ENCODE measurements around the gene STAM2.
"Not testable (repeated sequence)": the region's sequence is repeated elsewhere in the genome, so short reads cannot be mapped to it uniquely, and the experiment has no call there.

STAM2 gene

DNA sequence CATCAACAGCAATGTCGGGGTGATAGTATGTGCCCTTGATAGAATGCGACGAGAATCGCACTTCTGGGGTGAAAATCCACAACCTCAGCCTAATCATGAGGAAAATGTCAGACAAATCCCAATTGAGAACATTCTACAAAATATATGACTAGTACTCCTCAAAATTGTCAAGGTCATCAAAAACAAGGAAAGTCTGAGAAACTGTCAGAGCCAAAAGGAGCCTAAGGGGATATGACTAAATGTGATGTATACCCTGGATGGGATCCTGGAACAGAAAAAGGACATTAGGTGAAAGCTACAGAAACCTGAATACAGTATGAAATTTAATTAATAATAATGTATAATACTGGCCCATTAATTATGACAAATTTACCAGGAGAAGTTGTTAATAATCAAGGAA is 69.1 kb downstream of the STAM2 start:
- no peak for DNase-seq (ENCODE audit: low read depth)

- DNase-seq (ENCODE audit: low read depth): no peak
Measured at GRCh38 chr2:152103271-152103670, 72.3 kb downstream of the STAM2 start.

- DNase-seq (ENCODE audit: low read depth): no peak
Measured at GRCh38 chr2:152100961-152101360, 74.6 kb downstream of the STAM2 start.

DNA sequence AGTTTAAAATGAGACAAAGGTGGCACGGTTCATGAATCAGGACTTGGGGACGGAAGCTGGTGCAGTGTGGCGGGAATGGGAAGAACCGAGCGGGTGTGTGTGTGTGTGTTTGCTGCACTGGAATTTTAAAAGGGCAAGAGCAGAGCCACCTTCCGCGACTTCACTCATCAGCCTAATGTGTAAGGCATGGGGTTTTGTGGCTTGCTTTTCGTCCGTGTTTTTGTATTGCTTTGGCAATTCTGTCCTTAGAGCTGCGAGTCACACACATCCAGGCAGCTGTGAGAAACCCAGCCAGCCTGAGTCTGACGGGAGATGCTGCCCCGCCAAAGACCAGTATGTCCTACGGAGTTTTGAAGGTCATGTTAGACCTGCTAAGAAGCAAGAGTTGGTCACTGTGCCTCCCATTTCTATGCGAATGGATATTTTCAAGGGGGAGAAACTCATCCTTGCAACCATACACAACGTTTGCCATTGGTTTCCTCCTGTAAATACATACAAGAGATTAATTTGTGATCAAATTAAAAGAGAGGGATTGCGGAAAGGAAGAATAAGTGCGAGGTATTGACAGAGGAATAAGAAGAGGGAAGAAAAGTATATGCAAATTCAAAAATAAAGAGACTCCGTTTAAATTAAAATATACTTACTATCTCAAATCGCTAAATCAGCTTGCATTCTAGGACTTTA is 76.1 kb downstream of the STAM2 start:
- peak; percentile 5 for DNase-seq (ENCODE audit: low read depth)

GRCh38 chr2:152098496-152099366 is 76.8 kb downstream of the STAM2 start, which contains the start of gene CACNB4:
Gene CACNB4 (minus strand): TSS chr2:152099044.
- DNase-seq (ENCODE audit: low read depth): no peak

DNA sequence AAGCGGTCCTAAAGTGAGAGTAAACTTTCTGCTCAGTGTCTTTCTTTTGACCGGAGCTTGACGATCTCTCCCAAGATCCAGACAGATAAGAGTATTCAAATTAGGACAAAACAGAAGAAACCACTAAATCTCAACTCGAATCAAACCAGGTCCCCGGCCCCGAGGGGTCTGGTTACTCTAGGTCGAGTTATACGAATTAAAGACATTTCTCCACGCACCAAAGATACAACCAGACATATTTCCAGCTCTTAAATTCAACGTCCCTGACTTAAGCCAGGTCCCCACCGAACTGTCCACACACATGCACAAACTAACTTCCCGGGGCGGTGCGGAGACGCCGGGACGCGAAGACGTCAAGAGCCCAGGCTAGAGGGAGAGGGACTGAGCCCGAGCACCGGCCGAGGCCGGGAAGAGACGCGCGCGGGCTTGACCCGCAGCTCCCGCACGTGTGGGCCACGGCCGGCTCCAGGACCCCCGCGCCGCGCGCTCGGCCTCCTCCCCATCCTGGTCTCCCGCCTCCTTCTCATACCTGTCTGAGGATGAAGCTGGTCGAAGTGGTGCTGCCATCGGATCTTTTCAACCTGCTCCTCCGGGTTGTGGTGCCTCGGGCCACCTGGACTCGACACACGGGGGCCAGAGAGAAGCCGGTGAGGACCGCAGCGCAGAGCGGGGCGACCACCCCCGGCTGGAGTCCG is 77.6 kb downstream of the STAM2 start:
- DNase-seq (ENCODE audit: low read depth): no peak

DNA sequence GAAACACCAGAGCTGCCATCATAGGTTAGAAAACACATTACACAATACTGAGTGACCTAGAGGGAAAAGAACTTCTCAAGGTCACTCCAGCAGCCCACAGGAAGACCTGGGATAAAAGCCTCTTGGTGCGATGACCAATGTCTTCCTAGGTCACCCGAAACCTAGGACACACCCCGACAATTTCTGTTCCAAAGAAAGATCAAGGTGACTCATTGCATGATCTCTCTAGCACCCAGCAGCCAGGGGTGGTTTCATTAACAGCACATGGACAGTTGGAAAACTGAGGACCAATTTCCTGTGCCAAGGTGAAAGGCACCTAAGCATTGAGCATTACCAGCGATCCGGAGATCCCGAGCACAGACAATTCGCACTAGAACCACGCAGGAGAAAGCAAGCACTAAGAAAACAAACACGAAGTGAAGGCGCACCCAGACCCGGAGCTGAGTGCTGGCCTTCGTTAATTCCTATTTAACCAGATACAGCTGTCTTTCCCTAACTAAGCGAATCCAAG is 78.2 kb downstream of the STAM2 start:
- DNase-seq (ENCODE audit: low read depth): peak; percentile 38

GRCh38 chr2:152095146-152095545 is 80.4 kb downstream of the STAM2 start:
- DNase-seq (ENCODE audit: low read depth): no peak

GRCh38 chr2:152094014-152094413 is 81.5 kb downstream of the STAM2 start:
- no peak for DNase-seq (ENCODE audit: low read depth)

DNA sequence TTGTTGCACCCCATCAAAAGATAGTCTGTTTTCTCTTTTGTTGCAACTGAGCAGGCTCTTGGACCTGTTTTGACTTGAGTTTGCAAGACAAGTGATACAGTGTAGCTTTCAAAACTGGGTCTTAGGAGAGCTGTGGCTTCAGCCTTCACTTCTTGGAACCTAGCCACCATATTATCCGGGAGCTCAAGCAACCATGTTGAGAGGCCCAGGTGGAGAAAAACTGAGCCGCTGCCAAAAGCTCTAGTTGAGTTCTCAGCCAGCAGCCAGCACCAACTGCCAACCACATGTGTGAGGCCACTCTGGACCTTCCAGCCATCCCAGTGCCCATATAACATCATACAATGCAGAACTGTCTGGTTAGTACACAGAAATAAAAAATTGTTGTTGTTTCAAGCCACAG is 82.1 kb downstream of the STAM2 start:
- DNase-seq (ENCODE audit: low read depth): no peak

- DNase-seq (ENCODE audit: low read depth): no peak
Measured at GRCh38 chr2:152092095-152092494, 83.5 kb downstream of the STAM2 start.

GRCh38 chr2:152090726-152091125 is 84.8 kb downstream of the STAM2 start:
- DNase-seq (ENCODE audit: low read depth): not testable (repeated sequence)

- DNase-seq (ENCODE audit: low read depth): no peak
Measured at GRCh38 chr2:152089238-152089637, 86.3 kb downstream of the STAM2 start.

- no peak for DNase-seq (ENCODE audit: low read depth)
Measured at GRCh38 chr2:152088006-152088405, 87.6 kb downstream of the STAM2 start.

DNA sequence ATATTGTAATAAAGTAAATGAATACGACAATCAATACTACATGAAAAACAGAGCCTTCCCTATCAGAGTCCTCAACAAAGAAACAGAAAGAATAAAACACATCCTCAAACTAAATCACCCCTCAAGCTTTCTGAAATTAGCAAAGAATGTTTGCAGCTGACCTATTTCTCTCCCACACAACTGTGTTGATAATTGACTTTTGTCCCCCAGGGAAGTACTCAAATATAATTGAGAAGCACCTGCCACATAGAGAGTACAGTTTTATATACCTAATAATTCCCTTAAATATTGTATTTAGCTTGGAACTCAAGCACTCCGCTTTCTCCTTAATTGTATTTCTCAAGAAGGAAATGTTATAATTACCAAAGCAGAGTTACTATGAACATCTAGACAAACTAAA is 89.3 kb downstream of the STAM2 start:
- no peak for DNase-seq (ENCODE audit: low read depth)

- DNase-seq (ENCODE audit: low read depth): no peak
Measured at GRCh38 chr2:152084076-152084475, 91.5 kb downstream of the STAM2 start.

DNA sequence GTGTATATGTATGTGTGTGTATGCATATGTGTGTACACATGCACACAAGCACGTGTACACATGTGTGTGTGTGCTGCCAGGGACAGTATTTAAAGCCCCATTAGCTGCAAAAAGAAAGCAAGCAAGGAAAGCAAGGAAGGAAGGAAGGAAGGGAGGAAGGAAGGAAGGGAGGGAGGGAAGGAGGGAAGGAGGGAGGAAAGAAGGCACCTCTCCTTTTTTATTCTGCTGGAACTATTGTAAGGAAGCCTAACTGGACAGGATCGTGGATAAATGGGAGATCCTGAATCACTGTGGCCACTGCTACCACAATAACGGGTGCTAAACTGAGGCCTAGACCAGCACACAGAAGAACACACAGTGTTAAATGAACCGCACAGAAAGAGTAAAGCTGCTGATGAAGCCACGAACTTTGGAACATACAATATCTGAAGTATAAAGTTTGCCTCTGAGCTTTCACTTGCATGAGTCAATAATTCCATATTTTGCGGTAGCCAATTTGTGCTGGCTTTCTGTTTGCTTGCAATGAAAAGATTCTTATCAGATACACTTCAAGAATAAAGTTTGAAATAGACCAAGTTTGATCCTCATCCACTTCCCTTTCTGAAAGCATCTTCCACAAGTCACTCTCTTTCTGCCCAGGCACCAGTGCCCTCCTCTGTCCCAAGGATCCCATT is 92.2 kb downstream of the STAM2 start:
- DNase-seq (ENCODE audit: low read depth): no peak

DNA sequence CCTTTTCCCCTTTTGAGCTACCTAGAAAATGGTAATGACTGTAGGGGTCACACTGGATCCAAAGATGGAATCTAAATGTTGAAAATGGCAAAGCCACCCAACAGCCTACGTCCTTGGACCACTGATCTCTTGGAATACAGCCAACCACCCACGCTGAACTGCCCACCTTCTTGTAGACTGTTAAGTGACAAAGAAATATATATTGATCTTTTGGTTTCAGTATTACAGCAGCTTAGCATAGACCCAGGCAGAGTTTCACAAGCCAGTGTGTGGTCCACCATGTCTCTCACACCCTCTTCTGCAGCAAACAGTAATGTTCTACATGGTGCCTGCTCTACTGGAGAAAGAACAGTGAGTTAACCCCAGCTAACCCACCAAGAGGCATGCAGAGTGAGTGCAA is 96.9 kb downstream of the STAM2 start:
- DNase-seq (ENCODE audit: low read depth): no peak

DNA sequence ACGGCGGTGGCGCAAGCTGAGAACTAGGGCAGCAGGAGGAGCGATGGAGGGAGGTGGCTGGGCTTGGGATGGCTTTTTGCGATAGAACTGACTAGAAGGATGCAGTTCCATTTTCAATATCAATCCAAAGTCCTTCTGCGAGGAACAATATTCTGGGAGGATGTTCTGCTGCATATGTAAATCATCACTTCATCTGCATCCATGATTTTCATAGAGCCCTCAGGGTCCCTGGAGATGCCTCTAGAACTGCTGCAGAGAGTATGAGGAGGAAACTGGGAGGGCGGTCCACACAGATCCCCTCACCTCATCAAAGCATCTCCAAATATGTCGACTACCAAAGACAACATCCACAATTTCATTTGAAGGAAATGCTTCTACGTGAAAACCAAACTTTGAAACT is 97.5 kb downstream of the STAM2 start:
- DNase-seq (ENCODE audit: low read depth): no peak

GRCh38 chr2:152075461-152076050 is 100.0 kb downstream of the STAM2 start:
- no peak for DNase-seq (ENCODE audit: low read depth)

GRCh38 chr2:152072011-152072410 is 103.6 kb downstream of the STAM2 start:
- no peak for DNase-seq (ENCODE audit: low read depth)

- DNase-seq (ENCODE audit: low read depth): no peak
Measured at GRCh38 chr2:152071518-152071917, 104.0 kb downstream of the STAM2 start.

All from fibroblast of gingiva (primary cell).